Fibroblast of the aortic adventitia (primary cell): ENCODE data around the gene FGF11. TPM values are rescaled to one million over a fixed set of nuclear protein-coding genes. Genes with fewer than 3 reads are reported as not detected.

ENCODE experiments used
- DNase-seq: peaks from one replicate; pipeline ENCODE4 v3.0.0-alpha.2; 2010; ENCODE audit warnings: low read depth
- H3K4me3 ChIP-seq: 2 replicates; pipeline ENCODE4 v1.5.1; 2011; ENCODE audit warnings: low read depth, mild to moderate bottlenecking, control low read depth, low read length, moderate library complexity
- CTCF ChIP-seq: IDR thresholded peaks from 2 replicates; pipeline ENCODE4 v1.5.1; 2011; ENCODE audit warnings: mild to moderate bottlenecking, low read length, control low read depth, inconsistent platforms; ENCODE audit not compliant: insufficient read depth
- total RNA-seq: library from RNA; depleted of rRNA; stranded (reverse); fragments of >200 nt; gene quantifications from 2 replicates; pipeline ENCODE4 v1.2.3, GENCODE V29; 2012; ENCODE audit warnings: low replicate concordance

The FGF11 gene
- total RNA-seq, 1 donor, result 0.36 TPM

- no peak for DNase-seq
- no peak for TF ChIP-seq CTCF
- no peak overlapping the region for H3K4me3 ChIP-seq
Measured at GRCh38 chr17:7460850-7461660, 21.7 kb downstream of the FGF11 start.

GRCh38 chr17:7462474-7463371, 23.4 kb downstream of the FGF11 start:
- TF ChIP-seq CTCF, result no peak
- no peak overlapping the region for H3K4me3 ChIP-seq
- DNase-seq, result no peak

GRCh38 chr17:7463372-7463846, 24.1 kb downstream of the FGF11 start:
- no peak for DNase-seq
- no peak for TF ChIP-seq CTCF
- no peak overlapping the region for H3K4me3 ChIP-seq

- TF ChIP-seq CTCF, result no peak
- H3K4me3 ChIP-seq, result no peak overlapping the region
- no peak for DNase-seq
Measured at GRCh38 chr17:7464081-7464480, 24.8 kb downstream of the FGF11 start.

GRCh38 chr17:7465597-7466275, 26.4 kb downstream of the FGF11 start:
- TF ChIP-seq CTCF, result no peak
- no peak overlapping the region for H3K4me3 ChIP-seq
- DNase-seq, result no peak

- H3K4me3 ChIP-seq, result no peak overlapping the region
- TF ChIP-seq CTCF, result no peak
- DNase-seq, result no peak
Measured at GRCh38 chr17:7466318-7466638, 27.0 kb downstream of the FGF11 start.
